GM12878 (cell line): ENCODE data around the gene RCAN1.

Experiments used
- CEBPB ChIP-seq, 2 experiments: fragments of 150-350 bp in 1 of 2; IDR thresholded peaks; 2 replicates each; pipeline ENCODE4 v1.6.1; 2012 to 2014; ENCODE audit warnings: low read depth in 2 of 2, low read length in 2 of 2, borderline replicate concordance in 1 of 2, inconsistent platforms in 1 of 2
- CHD1 ChIP-seq: IDR thresholded peaks from 2 replicates; pipeline ENCODE4 v1.6.1; 2012; ENCODE audit warnings: low read depth, low read length, improper control_type of control experiment
- CHD2 ChIP-seq: IDR thresholded peaks from 2 replicates; pipeline ENCODE4 v1.6.1; 2011; ENCODE audit warnings: low read depth, low read length, improper control_type of control experiment, borderline replicate concordance
- CREB1 ChIP-seq: IDR thresholded peaks from 2 replicates; pipeline ENCODE4 v1.6.1; 2012; ENCODE audit warnings: low read depth, mild to moderate bottlenecking, inconsistent platforms
- CTCF ChIP-seq, 3 experiments: IDR thresholded peaks in 2 of 3; conservative IDR thresholded peaks in 1 of 3; 2 replicates each; pipeline ENCODE4 v1.5.1; 2011; ENCODE audit warnings: low read depth in 3 of 3, low read length in 3 of 3, mild to moderate bottlenecking in 3 of 3, control low read depth in 2 of 3, moderate library complexity in 2 of 3, inconsistent platforms in 1 of 3, mixed read lengths in 1 of 3; ENCODE audit not compliant: control insufficient read depth in 2 of 3, insufficient read depth in 1 of 3; ENCODE audit errors: extremely low read depth in 1 of 3
- EZH2 ChIP-seq: IDR thresholded peaks from 2 replicates; pipeline ENCODE4 v1.6.1; 2012; ENCODE audit warnings: low read depth, mild to moderate bottlenecking, control low read depth, inconsistent platforms, low read length, borderline replicate concordance; ENCODE audit not compliant: control insufficient read depth
- NR2C2 ChIP-seq: IDR thresholded peaks from 2 replicates; pipeline ENCODE4 v1.6.1; 2011; ENCODE audit warnings: borderline replicate concordance, low read depth; ENCODE audit not compliant: control insufficient read depth, insufficient read length
- REST ChIP-seq: IDR thresholded peaks from 2 replicates; pipeline ENCODE4 v1.6.1; 2012; ENCODE audit warnings: mild to moderate bottlenecking, low read depth, low read length
- SP1 ChIP-seq: IDR thresholded peaks from one replicate; pipeline ENCODE4 v1.6.1; 2011; ENCODE audit warnings: low read depth, low read length
- TF ChIP-seq, protein P1 (sequence below): IDR thresholded peaks from 2 replicates; pipeline ENCODE4 v1.6.1; 2011; ENCODE audit warnings: borderline replicate concordance, low read depth, mild to moderate bottlenecking, moderate library complexity, mixed read lengths, low read length; ENCODE audit not compliant: insufficient read depth; ENCODE audit errors: extremely low read length
- TF ChIP-seq, protein P2 (sequence below): IDR thresholded peaks from 2 replicates; pipeline ENCODE4 v1.6.1; 2012; ENCODE audit warnings: low read depth, low read length, improper control_type of control experiment

DNA sequence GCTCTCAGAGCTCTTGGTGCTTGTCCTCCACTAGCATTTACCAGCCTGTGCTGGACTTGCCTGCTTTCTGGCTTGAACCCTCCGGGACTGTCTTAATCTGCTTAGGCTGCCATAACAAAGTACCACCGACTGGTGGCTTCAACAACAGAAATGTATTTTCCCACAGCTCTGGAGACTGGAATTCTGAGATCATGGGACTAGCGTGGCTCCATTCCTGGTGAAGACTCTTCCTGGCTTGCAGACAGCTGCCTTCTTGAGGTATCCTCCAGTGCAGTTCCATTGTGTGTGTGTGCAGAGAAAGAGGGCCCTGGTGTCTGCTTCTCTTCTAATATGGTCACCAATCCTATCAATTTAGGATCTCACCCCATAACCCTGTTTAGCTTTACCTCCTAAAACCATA is 22.0 kb upstream of the RCAN1 start:
- no peak for TF ChIP-seq CTCF (IDR thresholded peaks at IDR 0.05 in 2 of 3, conservative IDR thresholded peaks at IDR 0.05 in 1 of 3; ENCODE audit: control insufficient read depth in 2 of 3, extremely low read depth in 1 of 3, insufficient read depth in 1 of 3, low read depth in 3 of 3, low read length in 3 of 3)
- no peak for TF ChIP-seq NR2C2
- no peak for TF ChIP-seq SP1
- TF ChIP-seq, protein P1, sequence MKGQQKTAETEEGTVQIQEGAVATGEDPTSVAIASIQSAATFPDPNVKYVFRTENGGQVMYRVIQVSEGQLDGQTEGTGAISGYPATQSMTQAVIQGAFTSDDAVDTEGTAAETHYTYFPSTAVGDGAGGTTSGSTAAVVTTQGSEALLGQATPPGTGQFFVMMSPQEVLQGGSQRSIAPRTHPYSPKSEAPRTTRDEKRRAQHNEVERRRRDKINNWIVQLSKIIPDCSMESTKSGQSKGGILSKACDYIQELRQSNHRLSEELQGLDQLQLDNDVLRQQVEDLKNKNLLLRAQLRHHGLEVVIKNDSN, result no peak
- TF ChIP-seq CEBPB (IDR thresholded peaks at IDR 0.05; ENCODE audit: borderline replicate concordance in 1 of 2, low read depth in 2 of 2, low read length in 2 of 2), result no peak
- no peak for TF ChIP-seq REST
- TF ChIP-seq EZH2, result no peak
- TF ChIP-seq CREB1, result no peak
- TF ChIP-seq CHD1, result no peak
- TF ChIP-seq, protein P2, sequence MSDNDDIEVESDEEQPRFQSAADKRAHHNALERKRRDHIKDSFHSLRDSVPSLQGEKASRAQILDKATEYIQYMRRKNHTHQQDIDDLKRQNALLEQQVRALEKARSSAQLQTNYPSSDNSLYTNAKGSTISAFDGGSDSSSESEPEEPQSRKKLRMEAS, result no peak
- TF ChIP-seq CHD2, result no peak
